ENCODE measurements around the gene UST.
"Not testable (repeated sequence)": the region's sequence is repeated elsewhere in the genome, so short reads cannot be mapped to it uniquely, and the experiment has no call there.

The UST gene

DNA sequence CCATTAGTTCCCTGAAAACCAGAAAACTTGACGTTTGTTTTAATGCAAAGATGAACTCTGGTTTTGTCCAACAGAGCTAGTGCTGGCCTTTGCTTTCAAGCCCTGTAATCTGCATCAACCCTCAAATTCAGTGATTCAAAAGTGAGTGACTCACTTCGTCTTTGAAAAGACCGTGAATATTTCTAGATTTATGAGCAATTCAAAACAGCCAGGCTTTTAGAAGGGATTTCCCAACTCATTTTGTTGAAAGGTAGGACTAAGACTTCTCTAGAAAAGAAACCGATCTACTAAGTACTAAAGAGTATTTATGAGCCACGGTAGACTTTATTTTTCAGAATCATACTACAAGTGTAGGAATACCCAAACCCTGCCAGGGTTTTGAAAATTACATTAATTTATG is 121.5 kb downstream of the UST start:
- no peak for DNase-seq (ENCODE audit: low read depth)

DNA sequence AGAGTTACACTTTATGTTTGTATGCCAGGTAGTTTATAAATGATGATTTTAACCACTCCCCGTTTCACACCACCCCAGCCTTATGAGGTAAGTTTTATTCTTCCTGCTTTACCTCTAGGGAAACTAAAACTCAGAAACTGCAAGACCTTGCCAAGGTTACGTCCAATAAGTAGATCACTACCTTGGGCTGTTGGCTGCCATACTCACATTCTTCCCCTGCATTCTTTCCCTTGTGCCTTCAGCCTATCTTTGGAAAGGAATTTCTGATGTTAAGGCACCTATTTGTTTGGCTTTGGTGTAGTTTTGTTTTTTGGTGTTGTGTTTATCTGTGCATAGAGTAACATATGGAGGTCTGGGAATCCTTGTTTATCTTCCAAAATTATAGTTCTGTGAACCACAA is 122.1 kb downstream of the UST start:
- DNase-seq (ENCODE audit: low read depth), result no peak

DNA sequence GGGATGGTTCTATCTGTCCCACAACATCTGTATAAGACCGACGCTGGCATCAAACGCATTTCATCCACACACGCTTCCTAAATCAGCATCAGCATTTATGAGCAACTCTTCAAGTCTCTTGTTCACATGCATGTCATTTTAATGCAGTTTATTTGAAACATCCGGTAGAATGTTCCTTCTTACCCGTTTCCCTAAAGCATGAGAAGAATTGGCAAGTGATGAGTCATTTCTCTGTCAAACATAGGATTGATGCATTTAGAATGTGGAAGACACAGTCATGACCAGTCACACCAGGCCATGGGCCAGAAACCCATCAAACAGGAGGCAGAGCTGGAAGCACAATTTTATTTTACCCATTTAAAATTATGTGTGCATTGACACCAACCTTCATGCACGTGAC is 122.8 kb downstream of the UST start:
- DNase-seq (ENCODE audit: low read depth), result no peak

DNA sequence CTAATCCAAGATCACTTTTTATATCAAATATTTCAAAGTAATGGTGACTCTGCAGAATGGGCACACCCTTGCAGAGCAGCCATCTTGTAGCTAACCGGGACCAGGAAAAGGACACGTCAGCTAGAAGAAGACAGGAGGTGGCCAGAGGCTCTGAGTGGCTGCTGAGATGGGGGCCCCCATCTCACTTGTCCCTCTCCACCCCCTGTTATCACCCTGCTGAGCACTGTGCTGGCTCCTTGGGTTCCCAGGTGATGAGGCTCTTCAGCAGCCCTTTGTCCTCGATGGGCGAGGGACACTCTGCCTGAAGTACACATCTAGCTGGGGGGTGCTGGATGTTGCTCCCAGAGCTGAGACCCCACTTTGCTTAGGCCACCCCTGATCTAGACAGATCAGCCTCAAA is 126.3 kb downstream of the UST start:
- DNase-seq (ENCODE audit: low read depth), result no peak

DNA sequence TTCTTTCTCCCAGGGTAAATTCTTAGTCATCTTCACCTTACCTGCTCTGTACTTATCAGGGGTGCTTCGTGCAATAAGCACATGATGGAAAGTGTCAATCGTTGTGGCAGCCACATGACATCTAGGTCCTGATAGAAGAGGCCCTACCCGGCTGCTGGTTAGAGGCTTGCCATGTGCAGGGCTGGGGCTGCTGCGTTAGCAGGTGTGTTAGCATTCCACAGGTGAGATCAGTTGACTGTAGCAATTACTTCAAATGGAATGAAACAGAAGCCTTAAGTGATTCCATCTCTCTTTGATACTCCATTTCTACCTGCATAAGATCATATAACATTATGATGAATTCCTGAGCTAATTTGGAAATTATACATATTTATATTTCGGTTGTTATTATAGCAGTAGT is 127.0 kb downstream of the UST start:
- no peak for DNase-seq (ENCODE audit: low read depth)

DNA sequence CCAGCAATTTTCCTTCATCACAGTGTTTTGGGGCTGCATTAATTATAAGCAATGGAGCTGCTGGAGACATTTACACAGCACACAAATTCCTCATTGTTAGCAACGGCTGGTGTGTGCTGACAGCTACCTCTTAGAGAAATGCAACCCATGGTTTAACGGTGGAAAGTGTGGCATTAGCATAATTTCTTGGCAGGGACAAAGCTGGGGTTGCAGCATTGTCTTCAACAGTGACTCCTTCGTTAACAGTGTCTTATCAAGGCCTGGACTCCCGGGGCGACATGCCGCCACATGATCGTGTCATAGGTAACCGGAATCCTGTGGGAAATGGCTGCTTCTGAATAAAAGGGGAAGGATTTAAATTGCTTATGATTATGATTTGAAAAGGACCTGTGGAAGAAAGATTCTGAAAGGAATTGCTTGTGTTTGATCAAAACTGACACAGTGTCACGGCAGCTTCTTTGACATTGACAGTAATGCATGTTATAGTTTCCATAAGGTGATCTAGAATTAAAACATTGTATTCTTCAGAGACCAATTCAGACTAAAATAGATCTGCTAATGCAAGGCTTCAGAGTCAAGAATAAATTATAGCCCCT is 128.0 kb downstream of the UST start:
- no peak for DNase-seq (ENCODE audit: low read depth)

DNA sequence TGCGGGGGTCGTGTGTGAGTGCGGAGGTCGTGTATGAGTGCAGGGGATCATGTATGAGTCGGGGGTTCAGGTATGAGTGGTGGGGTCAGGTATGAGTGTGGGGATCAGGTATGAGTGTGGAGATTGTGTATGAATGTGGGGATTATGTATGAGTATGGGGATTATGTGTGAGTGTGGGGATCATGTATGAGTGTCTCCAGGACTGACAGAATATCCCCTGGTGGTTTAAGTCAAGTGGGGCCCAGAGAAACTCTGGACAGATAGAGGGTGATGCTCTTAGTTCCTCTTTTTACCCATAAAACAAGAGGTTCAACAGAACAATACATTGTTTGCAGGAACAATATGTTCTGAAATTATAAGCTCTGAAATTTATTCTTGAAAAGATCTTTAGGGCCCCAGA is 131.9 kb downstream of the UST start:
- DNase-seq (ENCODE audit: low read depth), result no peak

DNA sequence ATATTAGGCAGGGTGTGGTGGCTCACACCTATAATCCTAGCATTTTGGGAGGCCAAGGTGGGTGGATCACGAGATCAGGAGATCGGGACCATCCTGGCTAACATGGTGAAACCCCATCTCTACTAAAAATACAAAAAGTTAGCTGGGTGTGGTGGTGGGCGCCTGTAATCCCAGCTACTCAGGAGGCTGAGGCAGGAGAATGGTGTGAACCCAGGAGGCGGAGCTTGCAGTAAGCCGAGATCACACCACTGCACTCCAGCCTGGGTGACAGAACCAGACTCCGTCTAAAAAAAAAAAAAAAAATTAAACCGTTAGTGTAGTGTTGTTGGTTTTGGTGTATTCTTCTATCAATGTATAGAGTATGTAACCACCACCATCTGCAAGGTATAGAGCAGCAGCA is 133.9 kb downstream of the UST start:
- not testable (repeated sequence) for DNase-seq (ENCODE audit: low read depth)

DNA sequence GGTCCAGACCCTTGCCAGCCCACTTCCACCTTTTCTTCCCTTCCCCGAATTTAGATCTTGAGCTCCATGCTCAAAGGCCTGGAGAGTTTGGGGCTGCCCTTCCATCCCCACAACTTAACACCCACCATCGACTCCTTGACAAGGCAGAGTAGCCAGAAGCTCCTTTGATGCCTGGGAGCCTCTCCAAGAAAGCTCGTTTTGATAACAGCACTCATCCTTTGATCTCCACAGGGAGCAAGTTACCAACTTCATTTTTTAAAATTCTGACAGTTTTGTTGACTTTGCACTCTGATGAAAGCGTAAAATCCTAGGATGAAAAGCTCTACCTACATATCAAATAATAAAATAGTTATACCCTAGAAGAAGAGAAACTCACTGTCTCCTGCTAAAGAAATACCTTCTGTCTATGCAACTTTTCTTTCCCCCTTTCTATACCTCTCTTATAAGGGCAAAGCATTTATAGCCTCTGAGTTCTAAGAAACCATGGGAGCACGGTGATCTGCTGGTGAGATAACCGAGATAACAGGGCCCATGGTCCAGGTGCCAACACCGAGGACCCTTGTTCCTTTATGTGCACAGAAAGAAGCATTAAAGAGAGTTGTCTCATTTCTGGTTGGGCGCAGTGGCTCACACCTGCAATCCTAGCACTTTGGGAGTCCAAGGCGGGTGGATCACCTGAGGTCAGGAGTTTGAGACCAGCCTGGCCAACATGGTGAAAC is 134.9 kb downstream of the UST start:
- DNase-seq (ENCODE audit: low read depth), result no peak

DNA sequence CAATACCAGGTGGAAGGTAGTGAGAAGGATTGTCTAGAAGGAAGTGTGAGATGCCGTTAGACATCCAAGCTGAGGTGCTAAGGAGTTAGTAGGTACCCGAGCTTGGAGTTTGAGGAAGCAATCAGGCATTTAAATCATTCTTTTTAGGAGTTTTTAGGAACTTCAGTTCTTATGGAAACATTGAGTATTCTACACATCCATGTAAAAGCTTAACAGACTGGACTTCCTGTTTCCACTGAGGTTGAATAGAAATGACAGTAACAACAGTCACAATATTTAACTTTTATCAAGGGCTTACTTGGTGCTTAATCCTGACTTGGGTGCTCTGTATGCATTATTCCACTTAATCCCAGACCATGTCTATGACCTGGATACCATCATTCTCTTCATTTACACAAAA is 136.4 kb downstream of the UST start:
- no peak for DNase-seq (ENCODE audit: low read depth)

DNA sequence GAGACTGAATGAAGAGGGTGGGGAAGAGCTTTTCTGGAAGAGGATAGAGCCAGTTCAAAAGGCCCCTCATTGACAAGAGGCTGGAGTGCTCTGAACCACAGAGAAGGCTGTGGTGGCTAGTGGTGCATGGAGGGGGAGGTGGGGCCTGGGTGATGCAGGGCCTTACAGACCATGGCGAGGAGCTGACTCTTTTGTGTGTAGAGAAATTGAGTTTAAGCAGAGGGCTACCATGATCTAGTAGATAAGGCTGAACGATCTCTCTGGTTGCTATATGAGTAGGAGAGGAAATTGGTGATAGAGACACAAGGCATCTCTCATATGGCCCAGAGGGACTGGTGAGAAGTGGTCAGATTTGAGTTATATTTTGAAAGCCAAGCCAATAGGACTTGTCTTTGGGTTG is 137.6 kb downstream of the UST start:
- DNase-seq (ENCODE audit: low read depth), result no peak

DNA sequence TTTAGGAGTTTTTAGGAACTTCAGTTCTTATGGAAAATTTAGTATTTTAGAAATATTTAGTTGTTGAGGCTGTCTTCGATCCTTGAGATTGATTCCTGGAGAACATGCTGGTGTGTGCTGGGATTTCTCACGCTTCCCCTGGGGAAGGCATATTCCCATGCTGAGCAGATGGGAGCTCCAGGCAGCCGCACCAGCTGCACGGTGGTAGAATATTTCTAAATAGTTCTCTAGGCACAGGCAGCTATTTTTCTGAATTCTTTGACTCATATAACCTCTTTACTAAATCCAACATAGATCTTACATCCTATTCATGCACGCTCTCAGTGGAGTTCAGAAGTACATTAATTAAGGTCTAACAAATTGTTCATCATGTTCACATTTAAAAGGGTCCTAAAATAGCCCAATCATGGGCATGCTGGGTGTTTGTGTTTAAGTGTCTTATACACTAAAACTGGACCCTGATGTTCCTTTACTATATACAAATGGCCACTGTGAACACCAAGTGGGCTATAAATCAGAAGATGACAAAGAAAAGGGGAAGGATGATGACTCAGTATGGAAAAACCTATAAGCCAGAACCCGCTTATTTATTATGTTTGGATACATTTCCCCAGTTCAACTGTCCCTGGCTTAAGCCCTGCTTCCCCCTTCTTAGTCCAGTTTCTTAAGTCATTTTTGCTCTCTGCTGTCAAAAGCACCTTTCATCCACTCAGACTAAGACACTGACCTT is 138.5 kb downstream of the UST start:
- no peak for DNase-seq (ENCODE audit: low read depth)

DNA sequence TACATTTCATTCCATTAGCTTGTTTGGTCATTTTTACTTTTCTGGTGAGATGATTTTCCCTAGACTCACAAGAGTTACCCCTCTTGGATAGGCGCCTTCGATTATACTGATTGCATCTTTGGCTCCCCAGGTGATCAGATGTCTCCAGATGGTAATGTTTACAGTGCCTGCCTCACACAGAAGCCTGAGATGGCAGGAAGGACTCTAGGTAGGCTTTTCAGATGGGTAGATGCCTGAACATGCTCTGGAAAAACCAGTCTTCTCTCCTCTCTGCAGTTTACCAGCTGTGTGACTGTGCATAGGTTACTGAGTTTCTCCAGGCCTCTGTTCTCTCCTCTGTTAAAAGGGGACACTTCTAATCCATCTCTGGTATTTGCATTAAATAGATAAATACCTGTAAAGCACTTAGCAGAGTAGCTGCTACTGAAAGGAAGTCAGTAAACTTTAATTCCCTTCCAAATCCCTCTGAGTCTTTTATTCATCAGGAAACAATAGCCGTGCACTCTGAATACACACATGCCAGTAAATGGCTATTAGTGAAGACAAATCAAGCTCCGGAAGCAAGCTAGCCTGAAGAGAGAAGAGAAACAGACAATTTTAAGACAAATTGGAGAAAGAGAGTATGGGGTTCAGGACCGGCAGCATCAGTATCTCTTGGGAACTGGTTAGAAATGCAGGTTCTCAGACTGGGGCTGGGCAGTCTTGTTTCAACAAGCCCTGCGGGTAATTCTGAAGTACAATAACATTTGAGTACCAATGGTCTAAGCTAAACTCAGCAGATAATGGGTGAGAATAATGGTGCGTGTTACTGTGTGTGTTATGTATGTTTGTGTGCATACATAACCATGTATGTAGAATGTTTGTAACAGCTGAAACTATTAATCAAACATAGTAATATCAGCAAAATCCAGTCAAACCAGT is 139.4 kb downstream of the UST start:
- no peak for DNase-seq (ENCODE audit: low read depth)

DNA sequence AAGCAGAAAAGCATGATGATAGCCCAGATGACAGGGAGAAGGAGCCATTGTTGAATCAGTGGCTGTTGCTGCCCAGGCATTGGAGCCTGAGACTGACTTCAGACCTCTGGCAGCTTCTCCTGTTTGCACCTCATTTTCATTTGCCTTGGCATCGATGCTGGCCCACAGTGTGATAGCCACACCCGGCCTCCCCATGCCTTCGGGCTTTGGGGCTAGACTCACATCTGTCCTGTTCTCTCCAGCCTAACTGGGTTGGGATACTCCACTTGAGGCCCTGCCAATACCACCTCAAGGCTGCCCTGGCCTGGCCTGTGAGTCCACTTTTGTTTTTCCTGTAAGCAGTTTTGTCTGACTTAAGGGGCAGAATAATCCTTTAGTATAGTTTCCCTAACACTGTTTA is 140.4 kb downstream of the UST start:
- no peak for DNase-seq (ENCODE audit: low read depth)

DNA sequence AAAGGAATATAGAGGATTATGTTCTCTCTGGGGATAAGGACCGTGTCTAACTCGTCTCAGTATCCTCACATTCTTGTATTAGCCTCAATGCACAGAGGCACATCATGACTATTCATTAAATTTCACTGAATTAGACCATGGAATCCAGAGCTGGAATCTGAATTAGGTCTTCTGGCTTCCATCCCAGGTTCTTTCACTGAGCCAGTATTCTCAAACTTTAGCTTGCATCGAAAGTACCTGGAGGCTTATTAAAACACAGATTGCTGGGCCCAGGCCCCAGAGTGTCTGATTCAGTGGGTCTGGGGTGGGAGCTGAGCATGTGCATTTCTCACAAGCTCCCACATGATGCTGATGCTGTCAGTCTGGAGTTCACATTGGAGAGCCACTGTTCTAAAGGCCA is 142.0 kb downstream of the UST start:
- no peak for DNase-seq (ENCODE audit: low read depth)

DNA sequence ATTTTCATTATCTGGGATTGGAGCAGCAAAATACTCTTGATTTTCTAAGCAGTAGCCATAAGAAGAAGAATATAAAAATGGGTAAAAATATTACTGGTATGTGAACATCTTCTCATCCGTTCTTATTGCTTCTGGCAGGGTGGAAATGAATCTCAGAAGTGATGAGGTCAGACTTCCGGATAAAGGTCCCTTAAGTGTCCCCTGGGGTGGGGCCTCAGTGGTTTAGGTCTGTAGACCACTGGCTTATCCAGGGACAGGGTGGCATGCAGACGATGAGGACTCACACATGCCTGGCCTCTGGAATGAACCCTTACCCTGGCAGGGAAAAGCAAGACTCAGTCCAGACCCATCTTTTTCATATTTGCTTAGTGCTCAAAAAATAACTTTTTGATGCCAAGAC is 143.3 kb downstream of the UST start:
- DNase-seq (ENCODE audit: low read depth), result no peak

DNA sequence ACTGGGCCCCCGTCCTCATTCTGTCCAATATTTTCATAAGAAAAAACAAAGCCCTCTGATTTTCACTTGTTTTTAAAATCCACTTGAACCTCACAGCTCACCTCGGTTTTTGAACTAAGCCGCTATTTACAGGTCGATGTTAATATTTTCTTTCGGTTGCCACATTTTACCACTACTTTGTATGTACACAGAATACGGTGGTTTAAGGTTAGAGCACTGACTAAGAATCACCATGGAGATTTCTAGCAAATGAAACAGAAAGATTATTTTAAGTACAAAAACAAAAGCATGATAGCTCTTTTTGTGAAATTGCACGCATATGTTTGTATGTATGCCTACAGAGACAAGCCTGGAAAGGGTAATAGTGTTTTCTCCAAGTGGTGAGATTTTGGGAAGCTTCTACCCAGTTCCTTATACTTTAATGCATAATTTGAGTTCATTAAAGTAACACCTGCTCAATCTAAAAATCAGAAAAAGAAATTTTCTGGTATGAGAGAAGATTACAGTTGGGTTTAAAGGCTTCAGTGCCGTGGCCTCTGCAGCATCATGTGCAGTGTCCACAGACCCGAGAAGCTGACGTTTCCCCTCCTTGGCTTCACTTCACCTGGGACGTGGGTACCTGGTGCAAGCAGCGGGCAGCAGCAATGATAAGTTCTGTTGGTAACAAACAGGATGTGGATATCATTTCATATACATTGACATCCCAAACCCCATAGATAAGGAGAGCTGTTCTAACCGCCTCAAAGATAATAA is 144.0 kb downstream of the UST start:
- no peak for DNase-seq (ENCODE audit: low read depth)

DNA sequence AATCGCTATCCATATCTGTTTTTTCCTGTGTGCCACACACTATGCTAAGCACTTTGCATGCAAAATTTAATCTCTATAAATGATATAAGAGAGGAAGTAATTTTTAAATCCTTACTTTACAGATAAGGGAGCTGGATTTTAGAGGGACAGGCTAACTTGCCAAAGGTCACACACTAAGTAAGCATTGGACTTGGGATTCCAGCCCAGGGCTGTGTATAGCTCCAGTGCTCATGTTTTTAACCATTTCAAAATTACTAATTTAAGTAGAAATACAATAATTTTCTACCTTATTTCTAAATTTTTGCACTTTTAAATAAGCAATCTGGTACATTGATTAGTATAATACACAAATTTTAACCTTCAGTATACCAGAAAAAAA is 144.6 kb downstream of the UST start:
- no peak for DNase-seq (ENCODE audit: low read depth)

DNA sequence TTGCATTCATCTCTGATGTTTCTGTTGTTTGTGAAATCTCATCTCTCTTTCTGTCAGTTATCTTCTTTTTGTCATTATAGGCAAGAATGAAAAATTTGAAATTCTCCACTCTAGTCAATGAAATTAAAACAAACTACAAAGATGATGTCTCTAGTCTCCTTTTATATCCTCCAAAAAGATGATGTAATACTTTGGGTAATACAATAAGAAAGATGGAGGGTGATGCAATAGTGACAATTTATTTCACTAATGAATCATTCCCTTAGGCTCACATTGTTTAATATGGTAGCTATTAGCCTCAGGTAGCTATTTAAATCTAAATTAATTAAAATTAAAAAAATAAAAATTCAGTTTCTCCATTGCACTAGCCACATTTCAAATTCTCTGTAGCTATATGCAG is 145.4 kb downstream of the UST start:
- DNase-seq (ENCODE audit: low read depth), result no peak

DNA sequence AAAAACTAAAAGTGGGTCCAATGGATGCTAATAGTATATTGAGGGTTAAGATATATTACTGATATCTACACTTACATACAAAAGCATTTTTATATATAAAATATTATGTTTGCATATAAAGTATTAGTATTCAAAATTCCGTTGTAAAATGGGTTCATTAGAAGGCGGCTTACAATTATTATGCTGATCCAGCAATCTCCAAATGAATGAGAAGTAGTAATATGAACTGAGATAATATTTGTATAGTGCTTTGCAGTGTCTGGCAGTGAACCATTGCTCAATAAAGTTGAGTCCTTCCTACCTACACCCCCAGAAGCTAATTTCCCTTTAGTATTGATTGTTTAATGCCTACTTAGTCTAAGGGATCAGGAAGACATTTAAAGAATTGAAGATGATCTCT is 146.2 kb downstream of the UST start:
- no peak for DNase-seq (ENCODE audit: low read depth)

DNA sequence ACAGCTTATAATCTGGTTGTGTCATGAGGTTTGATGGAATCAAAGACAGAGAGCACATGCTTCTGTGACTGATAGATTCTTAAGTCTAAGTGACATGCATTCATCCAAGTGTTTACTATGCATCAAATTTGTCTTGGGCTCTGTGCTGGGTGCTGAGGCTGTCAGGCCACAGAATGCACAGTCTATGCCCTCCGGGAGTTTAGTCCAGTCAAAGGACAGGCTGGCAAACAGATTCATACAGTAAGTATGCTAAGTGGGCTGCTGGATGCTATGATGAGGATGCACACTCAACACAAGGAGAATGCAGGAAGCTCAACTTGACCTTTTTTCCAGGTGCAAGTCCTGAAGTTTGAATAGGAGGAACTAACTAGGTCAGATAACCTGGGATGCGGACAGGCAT is 146.7 kb downstream of the UST start:
- no peak for DNase-seq (ENCODE audit: low read depth)

Data from activated T-cell treated with anti-CD3 and anti-CD28 coated beads for 1 hour (primary cell).